Mammary epithelial cell (primary cell): ENCODE results near the gene TTC33.

Experiments used
- CTCF ChIP-seq, 2 donors: IDR thresholded peaks in 1 of 2; conservative IDR thresholded peaks in 1 of 2; 2 replicates each; pipeline ENCODE4 v1.5.1; 2011 to 2012; ENCODE audit warnings: inconsistent platforms in 2 of 2, low read length in 2 of 2, mild to moderate bottlenecking in 2 of 2, control low read depth in 1 of 2, low read depth in 1 of 2; ENCODE audit not compliant: insufficient read depth in 1 of 2; ENCODE audit errors: extremely low read depth in 1 of 2
- EZH2 ChIP-seq: IDR thresholded peaks from 2 replicates; pipeline ENCODE4 v1.6.1; 2012; ENCODE audit warnings: low read length, inconsistent platforms, borderline replicate concordance

DNA sequence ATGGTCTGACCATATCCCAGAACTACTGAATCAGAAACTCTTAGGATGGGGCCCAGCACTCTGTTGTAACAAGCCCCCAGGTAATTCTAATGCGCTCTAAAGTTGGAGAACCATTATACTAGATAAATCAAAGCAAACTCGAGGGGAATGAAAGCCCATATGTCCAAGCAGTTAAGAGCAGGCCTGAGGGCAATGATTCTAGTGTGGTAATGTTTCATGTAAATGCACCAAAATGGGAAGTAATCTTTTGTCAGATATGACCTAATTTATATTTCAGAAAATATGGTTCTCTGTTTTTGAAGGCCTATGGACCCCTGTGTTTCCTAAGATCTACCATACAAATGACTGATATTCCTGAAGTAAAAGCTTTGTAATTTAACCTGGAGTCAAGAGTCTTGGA lies 184.0 kb downstream of the TTC33 start:
- TF ChIP-seq CTCF (conservative IDR thresholded peaks at IDR 0.05 in 1 of 2, IDR thresholded peaks at IDR 0.05 in 1 of 2; ENCODE audit: extremely low read depth in 1 of 2, insufficient read depth in 1 of 2, low read depth in 1 of 2, low read length in 2 of 2): no peak
- no peak for TF ChIP-seq EZH2
